ENCODE results near the gene WLS.

DNA sequence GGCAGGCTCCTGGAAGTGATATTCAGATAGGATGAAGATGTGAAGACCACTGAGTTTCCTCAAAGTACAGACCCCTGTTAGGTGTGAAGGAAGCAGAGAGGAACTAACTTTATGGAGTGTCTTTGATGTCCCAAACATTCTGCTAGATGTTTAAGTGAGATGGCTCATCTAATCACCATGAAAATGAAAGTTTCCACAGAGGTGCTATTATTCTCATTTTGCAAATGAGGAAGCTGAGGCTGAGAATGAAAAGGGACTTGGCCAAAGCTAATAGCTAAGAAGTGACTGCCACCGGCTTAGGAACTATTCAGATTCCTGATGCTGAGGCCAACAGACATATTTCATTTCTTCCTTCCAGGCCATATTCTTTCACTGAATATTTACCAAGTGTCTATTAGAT, 45.9 kb upstream of the WLS start:
- no peak for TF ChIP-seq YY1 (IDR thresholded peaks at IDR 0.05; ENCODE audit: low read depth)
- TF ChIP-seq, protein P1, sequence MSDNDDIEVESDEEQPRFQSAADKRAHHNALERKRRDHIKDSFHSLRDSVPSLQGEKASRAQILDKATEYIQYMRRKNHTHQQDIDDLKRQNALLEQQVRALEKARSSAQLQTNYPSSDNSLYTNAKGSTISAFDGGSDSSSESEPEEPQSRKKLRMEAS (IDR thresholded peaks at IDR 0.05): no peak
- TF ChIP-seq TCF12 (IDR thresholded peaks at IDR 0.05; ENCODE audit: low read depth): no peak
- TF ChIP-seq, protein P2, sequence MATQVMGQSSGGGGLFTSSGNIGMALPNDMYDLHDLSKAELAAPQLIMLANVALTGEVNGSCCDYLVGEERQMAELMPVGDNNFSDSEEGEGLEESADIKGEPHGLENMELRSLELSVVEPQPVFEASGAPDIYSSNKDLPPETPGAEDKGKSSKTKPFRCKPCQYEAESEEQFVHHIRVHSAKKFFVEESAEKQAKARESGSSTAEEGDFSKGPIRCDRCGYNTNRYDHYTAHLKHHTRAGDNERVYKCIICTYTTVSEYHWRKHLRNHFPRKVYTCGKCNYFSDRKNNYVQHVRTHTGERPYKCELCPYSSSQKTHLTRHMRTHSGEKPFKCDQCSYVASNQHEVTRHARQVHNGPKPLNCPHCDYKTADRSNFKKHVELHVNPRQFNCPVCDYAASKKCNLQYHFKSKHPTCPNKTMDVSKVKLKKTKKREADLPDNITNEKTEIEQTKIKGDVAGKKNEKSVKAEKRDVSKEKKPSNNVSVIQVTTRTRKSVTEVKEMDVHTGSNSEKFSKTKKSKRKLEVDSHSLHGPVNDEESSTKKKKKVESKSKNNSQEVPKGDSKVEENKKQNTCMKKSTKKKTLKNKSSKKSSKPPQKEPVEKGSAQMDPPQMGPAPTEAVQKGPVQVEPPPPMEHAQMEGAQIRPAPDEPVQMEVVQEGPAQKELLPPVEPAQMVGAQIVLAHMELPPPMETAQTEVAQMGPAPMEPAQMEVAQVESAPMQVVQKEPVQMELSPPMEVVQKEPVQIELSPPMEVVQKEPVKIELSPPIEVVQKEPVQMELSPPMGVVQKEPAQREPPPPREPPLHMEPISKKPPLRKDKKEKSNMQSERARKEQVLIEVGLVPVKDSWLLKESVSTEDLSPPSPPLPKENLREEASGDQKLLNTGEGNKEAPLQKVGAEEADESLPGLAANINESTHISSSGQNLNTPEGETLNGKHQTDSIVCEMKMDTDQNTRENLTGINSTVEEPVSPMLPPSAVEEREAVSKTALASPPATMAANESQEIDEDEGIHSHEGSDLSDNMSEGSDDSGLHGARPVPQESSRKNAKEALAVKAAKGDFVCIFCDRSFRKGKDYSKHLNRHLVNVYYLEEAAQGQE (IDR thresholded peaks at IDR 0.05; ENCODE audit: low read depth): no peak
- no peak for TF ChIP-seq EGR1 (IDR thresholded peaks at IDR 0.05)
- no peak for TF ChIP-seq NFIC (IDR thresholded peaks at IDR 0.05)
- no peak for TF ChIP-seq CEBPB (IDR thresholded peaks at IDR 0.05)
- no peak for TF ChIP-seq TAF1 (IDR thresholded peaks at IDR 0.05; ENCODE audit: low read depth)
- no peak for TF ChIP-seq RAD21 (IDR thresholded peaks at IDR 0.05; ENCODE audit: low read depth)
- no peak for TF ChIP-seq ZBTB7A (IDR thresholded peaks at IDR 0.05; ENCODE audit: low read depth)
